ENCODE results near the gene RAB1A. TPM values are rescaled to one million over a fixed set of nuclear protein-coding genes. Genes with fewer than 3 reads are reported as not detected.

The RAB1A gene
- total and polyA plus RNA-seq, 2 of the 13 experiments (the other 11 are each of a cell fraction or from before 2014, with no cell fraction given) = 206 to 226 TPM

- ChIA-PET POLR2A (no interaction called here), CTCF (ENCODE audit: low intra/inter-chr PET ratio, low total read pairs) (no interaction called here)
- no peak overlapping the region for H3K4me3 ChIP-seq (replicated peaks in 1 of 3; ENCODE audit: insufficient read depth in 1 of 3, low read depth in 2 of 3, low read length in 3 of 3)
- intact Hi-C loops (cut with micrococcal nuclease; ENCODE audit: unreplicated experiment) (no loop called here), in situ Hi-C loops (cut with HindIII; ENCODE audit: extremely low pct_ligation_motif_present, low pct_unique_long_range_greater_than_20kb) (no loop called here)
- no peak for FAIRE-seq
- H3K79me2 ChIP-seq (ENCODE audit: insufficient read depth, low read length) = peaks cover 99% of the 10 kb centered on the region
- ATAC-seq = no peak
- no peak overlapping the region for H2AFZ ChIP-seq (ENCODE audit: low read length)
- DNase-seq (ENCODE audit: low spot score) = no peak
- H3K4me1 ChIP-seq (ENCODE audit: insufficient read depth, low read length) = peaks cover 49% of the 10 kb centered on the region
- no peaks in the 10 kb centered on the region for H3K27me3 ChIP-seq (ENCODE audit: control insufficient read depth in 1 of 2, insufficient read depth in 2 of 2, low read length in 2 of 2)
- 83% methylated on average over 7 of the region's 7 CpGs for WGBS (ENCODE audit: low lambda C conversion rate)
- H3K36me3 ChIP-seq (replicated peaks in 1 of 2; ENCODE audit: control insufficient read depth in 1 of 2, insufficient read depth in 2 of 2, low read length in 2 of 2) = peaks cover 0 to 22% of the 10 kb centered on the region in 2 experiments; a peak in 4 of 5 replicates
- no peak overlapping the region for H3K4me2 ChIP-seq (ENCODE audit: low read depth, low read length)
- TF ChIP-seq TEAD3 (CRISPR knock-in tag; optimal IDR thresholded peaks at IDR 0.05; ENCODE audit: borderline replicate concordance) = no peak
- TF ChIP-seq CEBPG (CRISPR knock-in tag; IDR thresholded peaks at IDR 0.05) = 0 out of 2 replicates have a peak, but pooled peaks have one; percentile 22
- no peak for TF ChIP-seq ZNF224 (CRISPR knock-in tag; IDR thresholded peaks at IDR 0.05)
- TF ChIP-seq ZNF570 (CRISPR knock-in tag; IDR thresholded peaks at IDR 0.05; ENCODE audit: borderline replicate concordance) = no peak
- TF ChIP-seq CEBPB (IDR thresholded peaks at IDR 0.05; ENCODE audit: borderline replicate concordance, low read depth, low read length) = peak; percentile 62; the same call in 1 of the 2 replicates
- TF ChIP-seq ZNF770 (CRISPR knock-in tag; IDR thresholded peaks at IDR 0.05) = peak; percentile 84
- TF ChIP-seq ZNF891 (CRISPR knock-in tag; IDR thresholded peaks at IDR 0.05) = no peak
- TF ChIP-seq NFYB (CRISPR knock-in tag; IDR thresholded peaks at IDR 0.05) = no peak
- H3K9me3 ChIP-seq (ENCODE audit: low read length) = no peaks in the 10 kb centered on the region
- H3K27ac ChIP-seq (ENCODE audit: extremely low read length, insufficient read depth, low read length) = no peak overlapping the region
- H4K20me1 ChIP-seq (ENCODE audit: insufficient read depth, low read length) = peaks cover 100% of the 10 kb centered on the region
- BruUV-seq (replicated peaks) = no TSS peak
- no peak overlapping the region for H3K9ac ChIP-seq (ENCODE audit: insufficient read depth, low read depth, low read length)
These were observed 7.6 kb downstream of the RAB1A start for GRCh38 chr2:65122313-65122712.
